H9 (cell line): ENCODE results near the gene IFITM1. TPM values are rescaled to one million over a fixed set of nuclear protein-coding genes. Genes with fewer than 3 reads are reported as not detected.
"Not testable (repeated sequence)": the region's sequence is repeated elsewhere in the genome, so short reads cannot be mapped to it uniquely, and the experiment has no call there.

Experiments
- DNase-seq: peaks from one replicate; pipeline ENCODE4 v3.0.0-alpha.2; 2017
- H2AFZ ChIP-seq: one replicate; pipeline ENCODE4 v1.6.1; 2013; ENCODE audit warnings: mild to moderate bottlenecking, low read length, control low read depth, moderate library complexity
- H2AK5ac ChIP-seq: 2 replicates; pipeline ENCODE4 v1.6.1; 2013; ENCODE audit warnings: low read length, control low read depth, mixed read lengths; ENCODE audit not compliant: insufficient read length
- H2BK120ac ChIP-seq: one replicate; pipeline ENCODE4 v1.6.1; 2013; ENCODE audit warnings: low read depth, mild to moderate bottlenecking, low read length, control low read depth, inconsistent platforms; ENCODE audit not compliant: poor library complexity, severe bottlenecking
- H2BK12ac ChIP-seq: 2 replicates; pipeline ENCODE4 v1.6.1; 2013; ENCODE audit warnings: low read length, control low read depth, mixed read lengths, low read depth; ENCODE audit not compliant: insufficient read length
- H2BK15ac ChIP-seq: 2 replicates; pipeline ENCODE4 v1.6.1; 2013; ENCODE audit warnings: low read depth, low read length, control low read depth
- H2BK20ac ChIP-seq: one replicate; pipeline ENCODE4 v1.6.1; 2013; ENCODE audit warnings: low read depth, mild to moderate bottlenecking, low read length, control low read depth, inconsistent platforms; ENCODE audit not compliant: poor library complexity, severe bottlenecking
- H2BK5ac ChIP-seq: 2 replicates; pipeline ENCODE4 v1.6.1; 2013; ENCODE audit warnings: low read length, control low read depth, mixed read lengths; ENCODE audit not compliant: insufficient read length
- H3K14ac ChIP-seq: 2 replicates; pipeline ENCODE4 v1.6.1; 2013; ENCODE audit warnings: low read length, control low read depth; ENCODE audit not compliant: insufficient read depth
- H3K18ac ChIP-seq: 2 replicates; pipeline ENCODE4 v1.6.1; 2013; ENCODE audit warnings: low read depth, mild to moderate bottlenecking, mixed read lengths, low read length, control low read depth; ENCODE audit not compliant: insufficient read length
- H3K23ac ChIP-seq: 2 replicates; pipeline ENCODE4 v1.6.1; 2013; ENCODE audit warnings: low read length, control low read depth, mixed read lengths, low read depth; ENCODE audit not compliant: insufficient read length
- H3K23me2 ChIP-seq: 2 replicates; pipeline ENCODE4 v1.6.1; 2013; ENCODE audit warnings: low read depth, mild to moderate bottlenecking, mixed read lengths, low read length, control low read depth; ENCODE audit not compliant: insufficient read length, poor library complexity, severe bottlenecking
- H3K27ac ChIP-seq: 2 replicates; pipeline ENCODE4 v1.5.1; 2013; ENCODE audit warnings: low read length, control low read depth, mixed read lengths, low read depth; ENCODE audit not compliant: insufficient read length
- H3K27me3 ChIP-seq: 2 replicates; pipeline ENCODE4 v1.6.1; 2013; ENCODE audit warnings: low read length, control low read depth, inconsistent platforms; ENCODE audit not compliant: insufficient read depth
- H3K4ac ChIP-seq: 2 replicates; pipeline ENCODE4 v1.6.1; 2013; ENCODE audit warnings: low read depth, mild to moderate bottlenecking, control low read depth, inconsistent platforms, low read length, moderate library complexity
- H3K4me1 ChIP-seq: 2 replicates; pipeline ENCODE4 v1.6.1; 2013; ENCODE audit warnings: low read length, control low read depth, inconsistent platforms; ENCODE audit not compliant: insufficient read depth
- H3K4me2 ChIP-seq: 2 replicates; pipeline ENCODE4 v1.6.1; 2013; ENCODE audit warnings: low read length, control low read depth, mixed read lengths; ENCODE audit not compliant: insufficient read length, insufficient read depth
- H3K56ac ChIP-seq: 2 replicates; pipeline ENCODE4 v1.6.1; 2013; ENCODE audit warnings: low read depth, mild to moderate bottlenecking, mixed read lengths, low read length, control low read depth; ENCODE audit not compliant: insufficient read length
- H3K79me1 ChIP-seq: 2 replicates; pipeline ENCODE4 v1.6.1; 2013; ENCODE audit warnings: low read depth, mild to moderate bottlenecking, moderate library complexity, low read length, control low read depth, inconsistent platforms; ENCODE audit not compliant: insufficient read depth, poor library complexity, severe bottlenecking
- H3K79me2 ChIP-seq: 2 replicates; pipeline ENCODE4 v1.6.1; 2013; ENCODE audit warnings: low read length, control low read depth, inconsistent platforms; ENCODE audit not compliant: insufficient read depth
- H3K9ac ChIP-seq: 2 replicates; pipeline ENCODE4 v1.6.1; 2013; ENCODE audit warnings: low read length, control low read depth, mixed read lengths; ENCODE audit not compliant: insufficient read length; ENCODE audit errors: extremely low read depth
- H3K9me3 ChIP-seq: one replicate; pipeline ENCODE4 v1.6.1; 2013; ENCODE audit warnings: low read depth, low read length, inconsistent platforms; ENCODE audit not compliant: control insufficient read depth
- H3T11ph ChIP-seq: one replicate; pipeline ENCODE4 v1.6.1; 2013; ENCODE audit warnings: mild to moderate bottlenecking, low read length, control low read depth, inconsistent platforms
- H4K20me1 ChIP-seq: one replicate; pipeline ENCODE4 v1.6.1; 2013; ENCODE audit not compliant: control insufficient read depth, insufficient read length, insufficient read depth
- H4K5ac ChIP-seq: 2 replicates; pipeline ENCODE4 v1.6.1; 2013; ENCODE audit warnings: low read depth, mild to moderate bottlenecking, mixed read lengths, low read length, control low read depth; ENCODE audit not compliant: insufficient read length
- H4K8ac ChIP-seq: replicated peaks from 2 replicates; pipeline ENCODE4 v1.6.1; 2013; ENCODE audit warnings: low read length, control low read depth, mixed read lengths, low read depth; ENCODE audit not compliant: insufficient read length
- H4K91ac ChIP-seq: 2 replicates; pipeline ENCODE4 v1.6.1; 2013; ENCODE audit warnings: low read depth, mild to moderate bottlenecking, moderate library complexity, mixed read lengths, low read length, control low read depth; ENCODE audit not compliant: insufficient read length
- H3K27ac Mint-ChIP-seq, 3 experiments: 2 replicates in 2 of 3; 3 replicates in 1 of 3; pipeline ENCODE4 v1.8.0; 2020 to 2021; ENCODE audit warnings: mixed read lengths in 3 of 3, mild to moderate bottlenecking in 1 of 3, moderate library complexity in 1 of 3
- H3K27me3 Mint-ChIP-seq: 2 replicates; pipeline ENCODE4 v1.8.0; 2021; ENCODE audit warnings: low read depth, mild to moderate bottlenecking, moderate library complexity, mixed read lengths
- H3K36me3 Mint-ChIP-seq, 3 experiments: 2 replicates in 2 of 3; 3 replicates in 1 of 3; pipeline ENCODE4 v1.8.0; 2020 to 2021; ENCODE audit warnings: low read depth in 3 of 3, mixed read lengths in 3 of 3; ENCODE audit not compliant: insufficient read depth in 1 of 3
- H3K4me1 Mint-ChIP-seq, 2 experiments: 2 replicates each; pipeline ENCODE4 v1.8.0; 2020; ENCODE audit warnings: mixed read lengths in 2 of 2
- H3K4me3 Mint-ChIP-seq, 2 experiments: 2 replicates in 1 of 2; 3 replicates in 1 of 2; pipeline ENCODE4 v1.8.0; 2020 to 2021; ENCODE audit warnings: mild to moderate bottlenecking in 2 of 2, mixed read lengths in 2 of 2, moderate library complexity in 1 of 2
- H3K9me3 Mint-ChIP-seq, 2 experiments: 2 replicates in 1 of 2; 3 replicates in 1 of 2; pipeline ENCODE4 v1.8.0; 2020; ENCODE audit warnings: mild to moderate bottlenecking in 2 of 2, mixed read lengths in 2 of 2, moderate library complexity in 1 of 2
- WGBS: extraction: QIAGEN DNeasy Blood & Tissue Kit; methylation state at CpG from one replicate; pipeline ENCODE4 v1.1.7; 2013; ENCODE audit warnings: missing lambda C conversion rate, low lambda C conversion rate, mixed read lengths; ENCODE audit not compliant: insufficient read length; ENCODE audit errors: extremely low coverage; 5-methylcytosine and 5-hydroxymethylcytosine counted together
- total RNA-seq: library from RNA; stranded (reverse); gene quantifications from 2 replicates; pipeline ENCODE4 v1.2.1, GENCODE V29; 2021

The IFITM1 gene
- total RNA-seq, 1 experiment from 2014 or later, result 500 TPM

DNA sequence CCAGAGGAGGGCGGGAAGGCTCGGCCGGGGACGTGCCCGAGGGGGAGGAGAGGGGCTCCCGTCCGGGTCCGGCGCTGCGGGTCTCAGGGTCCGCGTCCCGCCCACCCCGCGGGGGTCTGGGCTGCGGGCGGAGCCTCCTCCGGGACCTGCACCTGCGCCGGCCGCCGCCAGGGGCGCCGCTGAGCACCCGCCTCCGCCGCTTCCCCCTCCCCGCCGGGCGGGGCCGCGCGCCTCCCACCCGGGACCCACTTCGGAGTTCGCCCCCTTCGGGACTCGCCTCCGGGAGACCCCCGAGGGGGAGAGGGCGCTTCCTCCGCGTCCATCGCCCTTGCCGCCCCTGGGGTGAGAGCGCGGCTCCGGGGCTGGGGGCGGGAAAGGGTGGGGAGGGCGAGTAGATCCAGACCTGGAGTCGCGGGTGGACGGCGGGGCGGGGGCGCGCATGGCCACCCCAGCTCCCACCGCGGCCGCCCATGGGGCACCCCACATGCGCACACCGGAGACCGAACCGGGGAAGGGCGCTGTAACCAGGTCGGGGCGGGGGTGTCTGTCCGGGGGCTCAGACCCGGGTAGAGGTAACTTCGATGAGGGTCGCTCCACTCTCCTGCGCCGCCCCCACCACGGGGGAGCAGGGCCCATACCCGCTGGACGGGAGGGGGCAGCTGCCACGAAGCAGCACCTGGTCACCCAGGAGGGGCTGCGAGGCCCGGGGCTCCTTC, 4.7 kb downstream of the IFITM1 start:
- not testable (repeated sequence) for H2BK5ac ChIP-seq, H3K4me2 ChIP-seq, H3K14ac ChIP-seq, H4K20me1 ChIP-seq, H3K79me2 ChIP-seq, H4K91ac ChIP-seq, H3K9me3 ChIP-seq, H2BK15ac ChIP-seq, H2BK120ac ChIP-seq, H3K27ac Mint-ChIP-seq, DNase-seq, H3K56ac ChIP-seq, H4K5ac ChIP-seq, H3T11ph ChIP-seq, H3K23ac ChIP-seq, H2BK12ac ChIP-seq, H3K9me3 Mint-ChIP-seq, H2BK20ac ChIP-seq, H3K27me3 Mint-ChIP-seq, H3K9ac ChIP-seq, H4K8ac ChIP-seq, H2AK5ac ChIP-seq, H3K27me3 ChIP-seq, H3K27ac ChIP-seq, H3K4me1 ChIP-seq, H3K4ac ChIP-seq, H3K79me1 ChIP-seq, H2AFZ ChIP-seq, H3K4me3 Mint-ChIP-seq, H3K18ac ChIP-seq
- WGBS, result no CpG with 5 or more reads among the region's 79 CpGs
- Mint-ChIP-seq H3K36me3 (peaks cover 6 to 19% (median 6%) of the 10 kb centered on the region in 3 experiments; a peak in 6 of 7 replicates), H3K4me1 (peaks cover 26 to 48% of the 10 kb centered on the region in 2 experiments)
- H3K23me2 ChIP-seq, result peaks cover 30% of the 10 kb centered on the region

DNA sequence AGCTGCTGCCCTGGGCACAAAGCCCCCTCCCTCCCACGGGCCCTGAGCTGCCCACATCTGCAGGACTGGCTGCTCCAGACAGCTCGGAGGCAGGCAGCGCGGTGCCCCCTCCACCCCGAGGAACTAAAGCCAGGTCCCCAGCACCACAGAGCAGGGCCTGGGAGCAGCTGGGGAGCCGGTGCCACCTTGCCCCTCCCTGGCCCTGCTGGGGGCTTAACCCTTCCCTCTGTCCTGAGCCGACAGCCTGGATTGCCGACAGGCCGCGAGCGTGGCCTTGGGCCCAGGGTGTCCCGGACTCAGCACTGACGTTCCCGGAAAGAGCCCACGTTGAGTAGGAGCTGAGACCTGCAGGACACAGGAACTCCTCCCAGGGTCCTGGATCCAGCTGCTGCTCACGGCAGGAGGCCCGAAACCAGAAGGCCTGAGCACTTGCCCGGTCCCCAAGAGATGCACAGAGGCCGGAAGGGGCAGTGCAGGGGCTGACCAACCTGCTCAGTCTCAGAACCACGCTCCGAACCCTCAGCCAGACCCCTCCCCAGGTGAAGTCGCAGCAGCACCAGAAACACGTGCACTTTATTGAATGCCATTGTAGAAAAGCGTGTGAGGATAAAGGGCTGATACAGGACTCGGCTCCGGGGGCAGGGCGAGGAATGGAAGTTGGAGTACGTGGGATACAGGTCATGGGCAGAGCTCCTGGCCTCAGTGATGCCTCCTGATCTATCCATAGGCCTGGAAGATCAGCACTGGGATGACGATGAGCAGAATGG, 5.5 kb downstream of the IFITM1 start:
- H3K79me1 ChIP-seq, H2AFZ ChIP-seq, H2BK15ac ChIP-seq, H4K5ac ChIP-seq, H3K27ac ChIP-seq, H2BK12ac ChIP-seq, H3K9me3 Mint-ChIP-seq, H3K9ac ChIP-seq, H3K79me2 ChIP-seq, H4K91ac ChIP-seq, H2BK20ac ChIP-seq, H3T11ph ChIP-seq, H3K27me3 ChIP-seq, H3K14ac ChIP-seq, H3K23ac ChIP-seq, H3K4me1 ChIP-seq, H2BK5ac ChIP-seq, H3K4ac ChIP-seq, H2BK120ac ChIP-seq, H4K20me1 ChIP-seq, H4K8ac ChIP-seq, H3K56ac ChIP-seq, H2AK5ac ChIP-seq, H3K9me3 ChIP-seq, H3K27me3 Mint-ChIP-seq: not testable (repeated sequence)
- DNase-seq, result peak; percentile 57
- peak overlapping the region; percentile 11 for H3K18ac ChIP-seq
- no CpG with 5 or more reads among the region's 29 CpGs for WGBS
- peaks cover 29 to 45% of the 10 kb centered on the region in 2 experiments for H3K4me1 Mint-ChIP-seq
- peak overlapping the region; percentile 72 for H3K4me2 ChIP-seq
- H3K36me3 Mint-ChIP-seq, result peaks cover 6 to 15% (median 6%) of the 10 kb centered on the region in 3 experiments; a peak in 6 of 7 replicates
- H3K27ac Mint-ChIP-seq, result peak overlapping the region in 2 of 3 experiments; percentile 31 to 54; a peak in 1 of 7 replicates
- peaks cover 30% of the 10 kb centered on the region for H3K23me2 ChIP-seq
- H3K4me3 Mint-ChIP-seq, result peak overlapping the region; percentile 97
